GM18499 (cell line): ENCODE data around the gene SPDL1.

Experiments used
- ATAC-seq: cut with Tn5 transposase; IDR thresholded peaks from one replicate; pipeline ENCODE4 v1.9.1; 2021; ENCODE audit warnings: moderate number of reproducible peaks; ENCODE audit not compliant: insufficient read depth, unreplicated experiment

Gene SPDL1

GRCh38 chr5:169627551-169627950, 44.0 kb downstream of the SPDL1 start:
- no peak for ATAC-seq

- no peak for ATAC-seq
Measured at GRCh38 chr5:169628892-169629291, 45.3 kb downstream of the SPDL1 start.

GRCh38 chr5:169629847-169630548, 46.4 kb downstream of the SPDL1 start:
- no peak for ATAC-seq

GRCh38 chr5:169631360-169631759, 47.8 kb downstream of the SPDL1 start:
- no peak for ATAC-seq

GRCh38 chr5:169632946-169633345, 49.4 kb downstream of the SPDL1 start:
- no peak for ATAC-seq

GRCh38 chr5:169634606-169635005, 51.0 kb downstream of the SPDL1 start:
- no peak for ATAC-seq

- ATAC-seq = no peak
Measured at GRCh38 chr5:169635936-169636335, 52.4 kb downstream of the SPDL1 start.

GRCh38 chr5:169636477-169637084, 53.0 kb downstream of the SPDL1 start:
- ATAC-seq = no peak

GRCh38 chr5:169637085-169637548, 53.5 kb downstream of the SPDL1 start, which contains the start of gene DOCK2:
Gene DOCK2, plus strand, starts transcription at chr5:169637275. Its CDS starts 52 bp downstream, at chr5:169637327.
- ATAC-seq = peak; percentile 69

- ATAC-seq = peak; percentile 45
Measured at GRCh38 chr5:169637549-169638121, 54.1 kb downstream of the SPDL1 start.

GRCh38 chr5:169641253-169641652, 57.7 kb downstream of the SPDL1 start:
- no peak for ATAC-seq

GRCh38 chr5:169646856-169647255, 63.3 kb downstream of the SPDL1 start:
- no peak for ATAC-seq

- ATAC-seq = no peak
Measured at GRCh38 chr5:169647566-169647965, 64.0 kb downstream of the SPDL1 start.

- no peak for ATAC-seq
Measured at GRCh38 chr5:169648725-169649310, 65.2 kb downstream of the SPDL1 start.

GRCh38 chr5:169649486-169649885, 65.9 kb downstream of the SPDL1 start:
- no peak for ATAC-seq

- peak; percentile 47 for ATAC-seq
Measured at GRCh38 chr5:169650701-169651331, 67.2 kb downstream of the SPDL1 start.

GRCh38 chr5:169651526-169651925, 68.0 kb downstream of the SPDL1 start:
- ATAC-seq = no peak

- no peak for ATAC-seq
Measured at GRCh38 chr5:169652057-169652456, 68.5 kb downstream of the SPDL1 start.

- no peak for ATAC-seq
Measured at GRCh38 chr5:169653091-169653490, 69.5 kb downstream of the SPDL1 start.
